ENCODE data around the gene SCN5A.

GRCh38 chr3:38698760-38699159 lies 49.3 kb upstream of the SCN5A start:
- TF ChIP-seq CTCF (IDR thresholded peaks at IDR 0.05 in 8 of 11, conservative IDR thresholded peaks at IDR 0.05 in 3 of 11) (no peak), POLR2AphosphoS5 (IDR thresholded peaks at IDR 0.05) (no peak)
